ENCODE data around the gene NIP7. TPM values are rescaled to one million over a fixed set of nuclear protein-coding genes. Genes with fewer than 3 reads are reported as not detected.
A peak's percentile ranks its signal among the peaks of the same experiment; 100 is the strongest.
"Not testable (repeated sequence)": the region's sequence is repeated elsewhere in the genome, so short reads cannot be mapped to it uniquely, and the experiment has no call there.

The NIP7 gene
- 41.9 and 43.7 TPM in 2 replicates for total RNA-seq (2014; rRNA removed; shearing (Covaris generic))

- peak; percentile 96 for DNase-seq (ENCODE audit: low read depth)
Measured at GRCh38 chr16:69339289-69340094, at the start of gene NIP7, which contains the start of gene COG8. Gene NIP7, plus strand, starts transcription at chr16:69339772. Its CDS starts 58 bp downstream, at chr16:69339830. Gene COG8, minus strand, starts transcription at chr16:69339564. Its CDS starts 12 bp downstream, at chr16:69339552.

- DNase-seq (ENCODE audit: low read depth) = not testable (repeated sequence)
Measured at GRCh38 chr16:69291657-69292056, 47.9 kb upstream of the NIP7 start.

- DNase-seq (ENCODE audit: low read depth) = no peak
Measured at GRCh38 chr16:69293401-69293800, 46.2 kb upstream of the NIP7 start.

- no peak for DNase-seq (ENCODE audit: low read depth)
Measured at GRCh38 chr16:69294051-69294450, 45.5 kb upstream of the NIP7 start.

GRCh38 chr16:69296771-69297170 lies 42.8 kb upstream of the NIP7 start:
- not testable (repeated sequence) for DNase-seq (ENCODE audit: low read depth)

- no peak for DNase-seq (ENCODE audit: low read depth)
Measured at GRCh38 chr16:69298261-69298660, 41.3 kb upstream of the NIP7 start.

- no peak for DNase-seq (ENCODE audit: low read depth)
Measured at GRCh38 chr16:69301187-69301586, 38.4 kb upstream of the NIP7 start.

- no peak for DNase-seq (ENCODE audit: low read depth)
Measured at GRCh38 chr16:69301861-69302260, 37.7 kb upstream of the NIP7 start.

GRCh38 chr16:69302301-69302700 lies 37.3 kb upstream of the NIP7 start:
- DNase-seq (ENCODE audit: low read depth) = no peak

- DNase-seq (ENCODE audit: low read depth) = no peak
Measured at GRCh38 chr16:69306031-69306430, 33.5 kb upstream of the NIP7 start.

- no peak for DNase-seq (ENCODE audit: low read depth)
Measured at GRCh38 chr16:69307091-69307490, 32.5 kb upstream of the NIP7 start.

GRCh38 chr16:69307856-69308255 lies 31.7 kb upstream of the NIP7 start:
- no peak for DNase-seq (ENCODE audit: low read depth)

GRCh38 chr16:69309316-69309715 lies 30.3 kb upstream of the NIP7 start:
- no peak for DNase-seq (ENCODE audit: low read depth)

- DNase-seq (ENCODE audit: low read depth) = peak; percentile 97
Measured at GRCh38 chr16:69310653-69311532, 28.7 kb upstream of the NIP7 start, which contains the start of gene VPS4A. Gene VPS4A, plus strand, starts transcription at chr16:69311350. Its CDS starts 162 bp downstream, at chr16:69311512.

GRCh38 chr16:69311533-69312387 lies 27.8 kb upstream of the NIP7 start:
- peak; percentile 33 for DNase-seq (ENCODE audit: low read depth)

GRCh38 chr16:69313469-69313868 lies 26.1 kb upstream of the NIP7 start:
- no peak for DNase-seq (ENCODE audit: low read depth)

- no peak for DNase-seq (ENCODE audit: low read depth)
Measured at GRCh38 chr16:69314534-69314933, 25.0 kb upstream of the NIP7 start.

- DNase-seq (ENCODE audit: low read depth) = no peak
Measured at GRCh38 chr16:69315486-69316311, 23.9 kb upstream of the NIP7 start.

GRCh38 chr16:69316595-69317034 lies 23.0 kb upstream of the NIP7 start:
- DNase-seq (ENCODE audit: low read depth) = no peak

GRCh38 chr16:69318177-69318910 lies 21.2 kb upstream of the NIP7 start:
- DNase-seq (ENCODE audit: low read depth) = no peak
